GM12875 (cell line): ENCODE data around the gene CTDSPL.

Experiments used
- H3K4me3 ChIP-seq: one replicate; pipeline ENCODE4 v1.5.1; 2011; ENCODE audit warnings: low read depth, low read length, control low read depth
- CTCF ChIP-seq: IDR thresholded peaks from 2 replicates; pipeline ENCODE4 v1.5.1; 2011; ENCODE audit warnings: low read depth, mild to moderate bottlenecking, control low read depth, inconsistent platforms, low read length, moderate library complexity, borderline replicate concordance; ENCODE audit not compliant: insufficient read depth

CTDSPL gene

GRCh38 chr3:37964146-37964545, 102.5 kb downstream of the CTDSPL start:
- no peak overlapping the region for H3K4me3 ChIP-seq
- no peak for TF ChIP-seq CTCF

- TF ChIP-seq CTCF, result no peak
- no peak overlapping the region for H3K4me3 ChIP-seq
These were observed 103.0 kb downstream of the CTDSPL start for GRCh38 chr3:37964716-37965115.

- H3K4me3 ChIP-seq, result no peak overlapping the region
- peak; percentile 87 for TF ChIP-seq CTCF
These were observed 105.7 kb downstream of the CTDSPL start for GRCh38 chr3:37967260-37967881.

- no peak for TF ChIP-seq CTCF
- no peak overlapping the region for H3K4me3 ChIP-seq
These were observed 106.5 kb downstream of the CTDSPL start for GRCh38 chr3:37968199-37968598.

GRCh38 chr3:37968813-37969595, 107.3 kb downstream of the CTDSPL start:
- no peak overlapping the region for H3K4me3 ChIP-seq
- TF ChIP-seq CTCF, result no peak

GRCh38 chr3:37969596-37970100, 108.0 kb downstream of the CTDSPL start:
- H3K4me3 ChIP-seq, result no peak overlapping the region
- no peak for TF ChIP-seq CTCF

- no peak overlapping the region for H3K4me3 ChIP-seq
- TF ChIP-seq CTCF, result no peak
These were observed 109.1 kb downstream of the CTDSPL start for GRCh38 chr3:37970802-37971201.
